Adipocyte (in vitro differentiated cells): ENCODE data around the gene SYT10.

ENCODE experiments used
- DNase-seq: peaks from one replicate; pipeline ENCODE4 v3.0.0-alpha.2; 2015; ENCODE audit warnings: low read depth
- H3K27me3 ChIP-seq: replicated peaks from 2 replicates; pipeline ENCODE4 v1.7.0; 2013; ENCODE audit warnings: mild to moderate bottlenecking, low read length, moderate library complexity; ENCODE audit not compliant: control insufficient read depth, insufficient read depth
- H3K36me3 ChIP-seq: 2 replicates; pipeline ENCODE4 v1.7.0; 2013; ENCODE audit warnings: low read length, mild to moderate bottlenecking, moderate library complexity; ENCODE audit not compliant: control insufficient read depth, insufficient read depth, severe bottlenecking
- H3K4me1 ChIP-seq: 2 replicates; pipeline ENCODE4 v1.7.0; 2013; ENCODE audit warnings: mild to moderate bottlenecking, low read length, moderate library complexity; ENCODE audit not compliant: control insufficient read depth, insufficient read depth
- H3K4me3 ChIP-seq: 2 replicates; pipeline ENCODE4 v1.7.0; 2013; ENCODE audit warnings: mild to moderate bottlenecking, low read length, moderate library complexity
- H3K9ac ChIP-seq: 2 replicates; pipeline ENCODE4 v1.7.0; 2013; ENCODE audit warnings: mild to moderate bottlenecking, low read length, moderate library complexity
- H3K9me3 ChIP-seq: 2 replicates; pipeline ENCODE4 v1.7.0; 2013; ENCODE audit warnings: mild to moderate bottlenecking, low read length, moderate library complexity; ENCODE audit not compliant: control insufficient read depth

The SYT10 gene, protein sequence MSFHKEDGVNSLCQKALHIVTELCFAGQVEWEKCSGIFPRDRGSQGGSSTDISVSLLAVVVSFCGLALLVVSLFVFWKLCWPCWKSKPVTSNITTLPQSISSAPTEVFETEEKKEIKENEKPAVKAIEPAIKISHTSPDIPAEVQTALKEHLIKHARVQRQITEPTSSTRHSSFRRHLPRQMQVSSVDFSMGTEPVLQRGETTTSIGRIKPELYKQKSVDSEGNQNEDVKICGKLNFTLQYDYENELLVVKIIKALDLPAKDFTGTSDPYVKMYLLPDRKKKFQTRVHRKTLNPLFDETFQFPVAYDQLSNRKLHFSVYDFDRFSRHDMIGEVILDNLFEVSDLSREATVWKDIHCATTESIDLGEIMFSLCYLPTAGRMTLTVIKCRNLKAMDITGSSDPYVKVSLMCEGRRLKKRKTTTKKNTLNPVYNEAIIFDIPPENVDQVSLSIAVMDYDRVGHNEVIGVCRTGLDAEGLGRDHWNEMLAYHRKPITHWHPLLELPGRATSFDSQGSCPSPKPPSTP

DNA sequence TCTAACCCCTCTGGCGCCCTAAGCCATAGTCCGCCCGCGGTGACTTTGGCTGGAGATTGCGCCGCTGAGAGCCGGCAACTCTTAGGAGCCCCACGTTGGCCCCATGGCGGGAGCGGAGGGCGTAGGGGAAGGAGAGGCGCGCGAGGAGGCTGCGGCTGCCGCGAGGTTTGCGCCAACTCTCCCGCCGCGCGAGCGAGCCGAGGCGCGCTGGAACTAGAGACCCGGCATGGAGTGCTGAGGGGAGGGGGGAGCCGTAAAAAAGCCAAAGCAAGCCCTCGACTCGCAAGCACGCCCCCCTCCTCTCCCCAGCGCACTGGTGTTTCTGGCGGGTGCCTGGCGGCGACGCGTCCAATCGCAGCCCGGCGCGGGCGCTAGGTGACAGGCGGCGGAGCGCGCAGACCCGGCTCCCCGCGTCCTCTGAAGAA, at the start of gene SYT10:
TSS of gene SYT10 (minus strand) at position 233 of the 425 bp plus-strand sequence. CDS start 297 bp downstream, outside the sequence.
- Histone ChIP-seq H3K4me1 (peaks cover 2% of the 10 kb centered on the region), H3K9ac (no peak within 1 kb of the TSS), H3K4me3 (peak within 1 kb of the TSS; percentile 78), H3K9me3 (no peaks in the 10 kb centered on the region), H3K36me3 (no peaks in the 10 kb centered on the region), H3K27me3 (peaks cover 38% of the 10 kb centered on the region)
- DNase-seq, result peak; percentile 14

DNA sequence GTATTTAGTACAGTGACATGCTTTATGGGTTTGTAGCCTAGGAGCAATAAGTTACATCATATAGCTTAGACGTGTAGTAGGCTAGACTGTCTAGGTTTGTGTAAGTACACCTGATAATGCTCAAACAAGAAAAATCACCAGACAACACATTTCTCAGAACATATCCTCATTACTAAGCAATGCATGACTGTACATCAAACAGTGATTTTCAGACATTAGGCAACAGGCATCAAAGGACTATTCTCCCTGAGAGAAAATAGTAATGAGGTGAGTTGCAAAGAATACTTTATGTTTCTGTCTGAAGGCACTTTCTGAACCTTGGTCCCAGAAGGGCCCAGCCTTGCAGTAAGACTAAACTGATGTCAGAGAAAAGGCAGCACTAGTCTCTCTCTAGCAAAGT, 48.4 kb upstream of the SYT10 start:
- H3K9me3 ChIP-seq, result peaks cover 7% of the 10 kb centered on the region
- DNase-seq, result no peak
- no peaks in the 10 kb centered on the region for H3K36me3 ChIP-seq
- no peaks in the 10 kb centered on the region for H3K4me1 ChIP-seq
- H3K4me3 ChIP-seq, result no peak overlapping the region
- H3K9ac ChIP-seq, result no peak overlapping the region
- H3K27me3 ChIP-seq, result no peaks in the 10 kb centered on the region

DNA sequence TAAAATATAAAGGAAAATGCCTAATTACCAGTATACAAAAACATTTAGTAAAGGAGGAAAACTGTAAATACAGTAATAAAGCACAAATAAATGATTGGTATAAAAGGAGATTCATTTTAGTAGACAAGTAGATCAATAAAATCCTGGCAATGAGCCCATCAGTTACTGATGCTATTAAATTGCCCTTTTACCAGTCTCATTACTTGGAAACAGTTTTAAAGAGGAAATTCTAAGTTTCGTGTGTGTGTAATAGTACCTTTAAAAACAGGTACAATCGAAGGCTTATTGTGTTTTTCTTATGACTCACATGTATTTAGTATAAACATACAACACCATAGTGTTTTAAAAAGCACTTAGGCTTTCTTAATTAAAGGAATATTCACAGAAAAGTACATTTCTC, 46.4 kb upstream of the SYT10 start:
- H3K36me3 ChIP-seq, result no peaks in the 10 kb centered on the region
- H3K4me1 ChIP-seq, result no peaks in the 10 kb centered on the region
- no peak overlapping the region for H3K9ac ChIP-seq
- H3K9me3 ChIP-seq, result no peaks in the 10 kb centered on the region
- no peak overlapping the region for H3K4me3 ChIP-seq
- H3K27me3 ChIP-seq, result no peaks in the 10 kb centered on the region
- no peak for DNase-seq

DNA sequence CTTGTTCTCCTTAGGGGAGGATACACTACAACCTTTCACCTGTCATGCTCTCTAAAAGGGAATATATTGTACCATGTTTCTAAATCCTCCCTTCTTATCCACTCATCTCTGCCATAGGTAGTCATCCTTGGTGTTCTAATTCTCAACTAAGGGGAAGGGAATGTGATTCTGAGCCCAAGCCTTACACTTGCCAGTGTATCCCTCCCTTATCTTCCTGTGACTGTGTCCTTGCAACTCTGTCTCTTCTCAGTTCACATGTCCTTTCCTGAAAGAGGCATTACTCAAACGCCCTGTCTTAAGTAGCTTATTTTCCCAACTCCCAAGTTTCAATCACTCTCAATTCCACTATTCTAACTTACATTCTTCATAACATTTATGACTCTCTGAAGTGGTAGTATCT, 44.5 kb upstream of the SYT10 start:
- no peaks in the 10 kb centered on the region for H3K4me1 ChIP-seq
- no peaks in the 10 kb centered on the region for H3K9me3 ChIP-seq
- H3K36me3 ChIP-seq, result no peaks in the 10 kb centered on the region
- H3K9ac ChIP-seq, result no peak overlapping the region
- no peaks in the 10 kb centered on the region for H3K27me3 ChIP-seq
- H3K4me3 ChIP-seq, result no peak overlapping the region
- no peak for DNase-seq

DNA sequence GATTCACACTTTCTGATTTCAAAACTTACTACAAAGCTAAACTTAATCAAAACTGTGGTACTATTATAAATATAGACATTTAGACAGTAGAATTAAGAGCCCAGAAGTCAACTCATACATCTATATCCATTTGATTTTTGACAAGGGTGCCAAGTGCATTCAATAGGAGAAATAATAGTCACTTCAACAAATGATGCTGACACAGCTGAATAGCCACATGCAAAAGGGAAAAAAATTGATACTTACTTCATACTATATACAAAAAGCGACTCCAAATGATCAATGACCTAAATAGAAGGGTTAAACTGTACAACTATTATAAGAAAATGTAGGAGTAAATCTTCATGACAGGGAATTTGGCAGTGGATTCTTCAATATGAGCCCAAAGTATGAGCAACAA, 40.7 kb upstream of the SYT10 start:
- H3K4me3 ChIP-seq, result no peak overlapping the region
- no peak for DNase-seq
- peaks cover 3% of the 10 kb centered on the region for H3K4me1 ChIP-seq
- no peaks in the 10 kb centered on the region for H3K9me3 ChIP-seq
- no peaks in the 10 kb centered on the region for H3K27me3 ChIP-seq
- no peak overlapping the region for H3K9ac ChIP-seq
- no peaks in the 10 kb centered on the region for H3K36me3 ChIP-seq

DNA sequence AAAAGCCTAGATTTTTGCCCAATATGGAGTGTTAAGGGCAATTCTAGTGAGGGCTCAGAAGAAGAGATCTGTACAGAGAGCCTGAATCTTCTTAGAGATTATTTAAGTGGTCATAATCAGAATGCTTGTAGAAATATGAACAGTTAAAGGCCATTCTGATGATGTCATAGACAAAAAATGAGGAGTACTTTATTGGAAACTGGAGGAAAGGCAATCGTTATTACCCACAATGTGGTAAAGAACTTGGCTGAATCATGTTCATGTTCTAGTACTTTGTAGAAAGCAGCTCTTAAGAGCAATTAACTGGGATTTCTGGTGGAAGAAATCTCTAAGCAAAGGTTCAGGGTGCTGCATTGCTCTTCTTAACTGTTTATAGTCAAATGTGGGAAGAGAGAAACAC, 36.4 kb upstream of the SYT10 start:
- Histone ChIP-seq H3K4me1 (peaks cover 3% of the 10 kb centered on the region), H3K9ac (no peak overlapping the region), H3K27me3 (no peaks in the 10 kb centered on the region), H3K9me3 (peaks cover 3% of the 10 kb centered on the region), H3K36me3 (no peaks in the 10 kb centered on the region), H3K4me3 (no peak overlapping the region)
- DNase-seq, result no peak

DNA sequence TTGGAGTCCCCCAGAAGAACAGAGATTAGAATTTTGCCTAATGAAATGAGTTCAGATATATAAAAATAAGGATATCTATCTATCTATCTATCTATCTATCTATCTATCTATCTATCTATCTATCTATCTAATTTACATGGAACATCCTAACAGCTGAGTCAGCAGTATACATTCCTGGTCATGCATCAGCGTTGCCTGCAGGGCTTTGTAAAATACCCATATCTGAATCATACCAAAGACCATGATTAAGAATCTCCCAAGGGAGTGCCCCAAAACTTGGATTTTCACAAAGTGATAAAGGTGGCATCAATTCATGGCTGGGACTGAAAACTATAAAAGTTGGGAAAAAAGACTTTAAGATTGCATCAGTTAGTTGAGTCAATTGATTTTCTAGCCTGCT, 32.7 kb upstream of the SYT10 start:
- no peak overlapping the region for H3K4me3 ChIP-seq
- H3K9ac ChIP-seq, result no peak overlapping the region
- no peaks in the 10 kb centered on the region for H3K27me3 ChIP-seq
- H3K9me3 ChIP-seq, result peaks cover 3% of the 10 kb centered on the region
- peaks cover 3% of the 10 kb centered on the region for H3K4me1 ChIP-seq
- no peak for DNase-seq
- no peaks in the 10 kb centered on the region for H3K36me3 ChIP-seq

DNA sequence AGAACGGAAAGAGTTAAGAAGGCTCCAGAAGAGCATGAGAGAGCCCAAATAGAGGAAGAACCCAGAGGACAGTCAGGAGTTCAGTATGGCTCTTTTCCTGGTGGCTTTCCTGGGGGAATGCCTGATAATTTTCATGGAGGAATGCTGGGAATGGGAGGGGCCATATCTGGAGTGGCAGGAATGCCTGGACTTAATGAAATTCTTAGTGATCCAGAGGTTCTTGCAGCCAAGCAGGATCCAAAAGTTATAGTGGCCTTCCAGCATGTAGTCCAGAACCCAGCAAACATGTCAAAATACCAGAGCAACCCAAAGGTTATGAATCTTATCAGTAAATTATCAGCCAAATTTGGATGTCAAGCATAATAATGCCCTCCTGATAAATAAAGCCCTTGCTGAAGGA, 15.5 kb upstream of the SYT10 start:
- no peak overlapping the region for H3K4me3 ChIP-seq
- no peak overlapping the region for H3K9ac ChIP-seq
- H3K27me3 ChIP-seq, result no peaks in the 10 kb centered on the region

DNA sequence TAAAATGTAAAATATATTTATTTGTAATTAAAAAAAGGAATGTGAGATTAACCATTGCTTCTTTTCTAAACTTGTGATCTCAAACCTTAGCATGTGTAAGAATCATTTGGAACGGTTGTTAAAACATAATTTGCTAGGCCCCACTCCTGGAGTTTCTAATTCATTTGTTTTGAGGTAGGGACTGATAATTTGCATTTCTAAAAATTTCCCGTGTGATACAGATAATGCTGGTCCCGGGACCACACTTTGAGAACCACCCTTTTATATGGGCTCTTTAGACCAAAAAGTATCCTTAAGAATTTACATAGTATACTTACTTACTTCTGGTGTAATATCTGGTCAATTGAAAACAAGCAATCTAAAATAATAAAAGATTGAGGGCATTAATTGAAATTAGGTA, 10.9 kb upstream of the SYT10 start:
- Histone ChIP-seq H3K9ac (no peak overlapping the region), H3K4me3 (no peak overlapping the region)
- DNase-seq, result no peak

More for the DNA sequence above, 15.5 kb upstream of the SYT10 start:
- no peak for DNase-seq
- H3K4me1 ChIP-seq, result no peaks in the 10 kb centered on the region
- H3K36me3 ChIP-seq, result no peaks in the 10 kb centered on the region
- H3K9me3 ChIP-seq, result peaks cover 2% of the 10 kb centered on the region

DNA sequence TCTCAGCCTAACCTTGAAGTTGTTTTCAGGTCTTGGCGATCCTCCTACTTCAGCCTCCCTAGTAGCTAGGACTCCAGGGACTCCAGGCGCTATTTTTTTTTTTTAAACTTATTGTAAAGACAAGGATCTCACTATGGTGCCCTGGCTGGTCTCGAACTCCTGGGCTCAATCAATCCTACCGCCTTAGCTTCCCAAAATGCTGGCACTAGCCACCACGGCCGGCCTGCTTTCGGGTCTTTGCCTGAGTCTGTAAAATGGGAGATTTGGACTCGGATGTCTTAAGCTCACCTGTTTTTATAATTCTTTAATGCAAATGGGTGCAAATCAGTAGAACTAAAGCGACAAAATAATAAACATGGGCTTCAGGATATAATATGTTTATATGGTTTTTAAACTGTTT, 858 bp upstream of the SYT10 start:
- no peak for DNase-seq
- Histone ChIP-seq H3K36me3 (no peaks in the 10 kb centered on the region), H3K4me3 (no peak overlapping the region), H3K27me3 (peaks cover 38% of the 10 kb centered on the region), H3K4me1 (peaks cover 2% of the 10 kb centered on the region), H3K9ac (no peak overlapping the region), H3K9me3 (no peaks in the 10 kb centered on the region)

More for the DNA sequence above, 10.9 kb upstream of the SYT10 start:
- no peaks in the 10 kb centered on the region for H3K4me1 ChIP-seq
- no peaks in the 10 kb centered on the region for H3K36me3 ChIP-seq
- no peaks in the 10 kb centered on the region for H3K27me3 ChIP-seq
- H3K9me3 ChIP-seq, result no peaks in the 10 kb centered on the region

DNA sequence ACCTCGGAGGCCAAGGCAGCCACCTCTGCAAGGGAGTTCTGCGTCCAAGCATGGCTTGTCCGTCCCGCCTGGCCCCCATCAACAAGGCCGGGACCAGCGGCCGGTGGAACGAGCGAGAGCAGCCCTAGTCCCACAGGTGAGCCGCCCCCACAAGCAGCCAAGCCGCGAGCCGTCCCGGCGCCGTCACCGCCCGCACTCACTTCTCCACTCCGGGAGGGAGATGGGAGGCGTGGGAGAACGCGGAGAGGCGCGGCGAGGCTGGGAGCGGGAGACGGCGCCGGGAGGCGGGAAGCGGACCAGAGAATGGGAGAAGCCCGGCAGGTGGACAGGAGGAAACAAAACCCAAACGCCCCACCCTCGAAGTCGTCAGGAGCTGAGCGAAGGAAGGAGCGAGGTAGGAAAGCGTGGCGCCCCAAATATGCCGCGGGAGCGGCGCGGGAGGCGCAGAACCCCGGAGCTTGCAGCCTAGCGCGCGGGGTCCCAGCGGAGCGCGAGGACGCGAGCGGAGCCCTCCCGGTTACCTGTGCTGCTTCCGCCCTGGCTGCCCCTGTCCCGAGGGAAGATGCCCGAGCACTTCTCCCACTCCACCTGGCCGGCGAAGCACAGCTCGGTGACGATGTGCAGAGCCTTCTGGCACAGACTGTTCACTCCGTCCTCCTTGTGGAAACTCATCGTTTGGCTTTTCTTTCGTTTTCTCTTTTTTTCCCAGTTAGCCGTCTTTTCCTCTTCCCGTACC, 600 bp downstream of the SYT10 start:
- peaks cover 38% of the 10 kb centered on the region for H3K27me3 ChIP-seq
- no peak for DNase-seq

More for the DNA sequence above, 600 bp downstream of the SYT10 start:
- H3K36me3 ChIP-seq, result no peaks in the 10 kb centered on the region
- peak overlapping the region; percentile 78 for H3K4me3 ChIP-seq
- H3K9me3 ChIP-seq, result no peaks in the 10 kb centered on the region
- no peak overlapping the region for H3K9ac ChIP-seq
- peaks cover 2% of the 10 kb centered on the region for H3K4me1 ChIP-seq
